SK-N-SH treated with all-trans-retinoic acid at 6 μM for 48 hours (cell line): ENCODE data around the gene PUS3.

ENCODE experiments used
- ATAC-seq: fragments of 200-7000 bp; cut with Tn5 transposase; 3 replicates; pipeline ENCODE4 v1.9.1; 2020; ENCODE audit warnings: mild to moderate bottlenecking, moderate library complexity
- ARNTL ChIP-seq: fragments of 450-650 bp; formaldehyde crosslinking; IDR thresholded peaks from 2 replicates; pipeline ENCODE4 v1.5.0; 2020; ENCODE audit warnings: low read depth, mild to moderate bottlenecking, moderate library complexity, borderline replicate concordance
- BACH2 ChIP-seq: fragments of 250-450 bp; sonication (Bioruptor Pico); IDR thresholded peaks from 2 replicates; pipeline ENCODE4 v1.9.0; 2021; ENCODE audit warnings: mild to moderate bottlenecking, borderline replicate concordance
- CREB5 ChIP-seq: fragments of 250-450 bp; sonication (Bioruptor Pico); IDR thresholded peaks from 2 replicates; pipeline ENCODE4 v1.5.1; 2020; ENCODE audit warnings: low read depth, mild to moderate bottlenecking, moderate library complexity
- CSDC2 ChIP-seq: fragments of 250-450 bp; sonication (Bioruptor Pico); IDR thresholded peaks from 2 replicates; pipeline ENCODE4 v1.5.0; 2020; ENCODE audit warnings: mild to moderate bottlenecking, moderate library complexity
- CSRNP3 ChIP-seq: fragments of 250-450 bp; sonication (Bioruptor Pico); IDR thresholded peaks from 2 replicates; pipeline ENCODE4 v1.5.1; 2021; ENCODE audit warnings: mild to moderate bottlenecking, moderate library complexity
- ESRRG ChIP-seq: fragments of 250-450 bp; sonication (Bioruptor Pico); IDR thresholded peaks from 2 replicates; pipeline ENCODE4 v1.6.1; 2021; ENCODE audit warnings: mild to moderate bottlenecking
- GLIS3 ChIP-seq: fragments of 250-450 bp; sonication (Bioruptor Pico); IDR thresholded peaks from 2 replicates; pipeline ENCODE4 v1.5.0; 2020; ENCODE audit warnings: mild to moderate bottlenecking, moderate library complexity
- ISL1 ChIP-seq: fragments of 250-450 bp; sonication (Bioruptor Pico); IDR thresholded peaks from 2 replicates; pipeline ENCODE4 v2.1.2; 2022; ENCODE audit warnings: mild to moderate bottlenecking, moderate library complexity
- PATZ1 ChIP-seq: fragments of 250-450 bp; sonication (Bioruptor Pico); IDR thresholded peaks from 2 replicates; pipeline ENCODE4 v1.8.0; 2020; ENCODE audit warnings: mild to moderate bottlenecking, moderate library complexity, borderline replicate concordance
- POU6F1 ChIP-seq: fragments of 250-450 bp; sonication (Bioruptor Pico); IDR thresholded peaks from 2 replicates; pipeline ENCODE4 v1.8.0; 2021; ENCODE audit warnings: low read depth, mild to moderate bottlenecking, moderate library complexity, borderline replicate concordance
- RARB ChIP-seq: fragments of 250-450 bp; sonication (Bioruptor Pico); IDR thresholded peaks from 2 replicates; pipeline ENCODE4 v1.8.0; 2021; ENCODE audit warnings: mild to moderate bottlenecking, moderate library complexity
- SNAI2 ChIP-seq: fragments of 250-450 bp; sonication (Bioruptor Pico); IDR thresholded peaks from 2 replicates; pipeline ENCODE4 v1.5.0; 2020; ENCODE audit warnings: mild to moderate bottlenecking, moderate library complexity
- TCF4 ChIP-seq: fragments of 250-450 bp; sonication (Bioruptor Pico); IDR thresholded peaks from 2 replicates; pipeline ENCODE4 v1.8.0; 2021; ENCODE audit warnings: mild to moderate bottlenecking, moderate library complexity, borderline replicate concordance
- TOX ChIP-seq: fragments of 250-450 bp; sonication (Bioruptor Pico); IDR thresholded peaks from 2 replicates; pipeline ENCODE4 v1.8.0; 2021; ENCODE audit warnings: mild to moderate bottlenecking, moderate library complexity, borderline replicate concordance
- TSHZ2 ChIP-seq: fragments of 250-450 bp; sonication (Bioruptor Pico); IDR thresholded peaks from 2 replicates; pipeline ENCODE4 v1.5.0; 2020; ENCODE audit warnings: mild to moderate bottlenecking, moderate library complexity
- ZC3H10 ChIP-seq: fragments of 250-450 bp; sonication (Bioruptor Pico); IDR thresholded peaks from 2 replicates; pipeline ENCODE4 v1.5.1; 2021; ENCODE audit warnings: mild to moderate bottlenecking, moderate library complexity
- ZFP3 ChIP-seq: fragments of 250-450 bp; sonication (Bioruptor Pico); IDR thresholded peaks from 2 replicates; pipeline ENCODE4 v1.5.0; 2020; ENCODE audit warnings: mild to moderate bottlenecking, moderate library complexity
- ZFP30 ChIP-seq: fragments of 450-650 bp; formaldehyde crosslinking; IDR thresholded peaks from 2 replicates; pipeline ENCODE4 v1.5.0; 2022; ENCODE audit warnings: mild to moderate bottlenecking, moderate library complexity
- ZNF70 ChIP-seq: fragments of 450-650 bp; formaldehyde crosslinking; IDR thresholded peaks from 2 replicates; pipeline ENCODE4 v1.5.0; 2020; ENCODE audit warnings: mild to moderate bottlenecking, moderate library complexity
- ZNF8 ChIP-seq: fragments of 450-650 bp; formaldehyde crosslinking; IDR thresholded peaks from 2 replicates; pipeline ENCODE4 v1.5.0; 2020; ENCODE audit warnings: mild to moderate bottlenecking, moderate library complexity

Gene PUS3

GRCh38 chr11:125939081-125939521 is 36.1 kb upstream of the PUS3 start:
- ATAC-seq: no peak
- TF ChIP-seq ZNF8 (CRISPR knock-in tag) (no peak), TOX (CRISPR knock-in tag) (no peak), PATZ1 (CRISPR knock-in tag) (no peak), ISL1 (CRISPR knock-in tag) (no peak)

GRCh38 chr11:125938418-125938817 is 35.4 kb upstream of the PUS3 start:
- ATAC-seq: no peak
- TF ChIP-seq ZNF70 (CRISPR knock-in tag): no peak

GRCh38 chr11:125935618-125936199 is 32.7 kb upstream of the PUS3 start:
- peak; percentile 91 for ATAC-seq
- TF ChIP-seq TCF4 (peak; percentile 96), SNAI2 (CRISPR knock-in tag) (0 out of 2 replicates have a peak, but pooled peaks have one; percentile 41), GLIS3 (CRISPR knock-in tag) (no peak), TSHZ2 (CRISPR knock-in tag) (peak; percentile 90)

GRCh38 chr11:125935056-125935455 is 32.0 kb upstream of the PUS3 start:
- TF ChIP-seq CREB5 (no peak), ZFP30 (CRISPR knock-in tag) (no peak), TCF4 (no peak), POU6F1 (CRISPR knock-in tag) (no peak), CSRNP3 (no peak), PATZ1 (CRISPR knock-in tag) (no peak), TOX (CRISPR knock-in tag) (no peak), ZFP3 (CRISPR knock-in tag) (no peak), GLIS3 (CRISPR knock-in tag) (no peak), ARNTL (CRISPR knock-in tag) (no peak), BACH2 (no peak), ZC3H10 (CRISPR knock-in tag) (no peak), ESRRG (CRISPR knock-in tag) (no peak), CSDC2 (CRISPR knock-in tag) (no peak), ZNF8 (CRISPR knock-in tag) (no peak), TSHZ2 (CRISPR knock-in tag) (no peak), RARB (no peak)
- TF ChIP-seq, all 23 proteins: peak for 0
- peak; percentile 58 for ATAC-seq
